BJ (cell line): ENCODE data around the gene BEST4. TPM values are rescaled to one million over a fixed set of nuclear protein-coding genes. Genes with fewer than 3 reads are reported as not detected.
"Not testable (repeated sequence)": the region's sequence is repeated elsewhere in the genome, so short reads cannot be mapped to it uniquely, and the experiment has no call there.

Experiments used
- CTCF ChIA-PET: fragments of 350-600 bp; formaldehyde crosslinking; extraction: SDS; loops from one replicate; lab custom pipeline; 2021; ENCODE audit warnings: antibody characterized with exemption, inconsistent platforms; lab: Yijun Ruan, JAX
- POLR2A ChIA-PET: fragments of 300-600 bp; sonication (Branson Sonifier 250); formaldehyde crosslinking; extraction: SDS; loops from one replicate; lab custom pipeline; 2021; ENCODE audit warnings: antibody characterized with exemption; lab: Charles Lee
- DNase-seq: peaks from one replicate; pipeline ENCODE4 v3.0.0-alpha.2; 2011; ENCODE audit warnings: low read depth
- H3K27me3 ChIP-seq: 2 replicates; pipeline ENCODE4 v1.6.0; 2011; ENCODE audit warnings: low read length; ENCODE audit not compliant: control insufficient read depth, insufficient read depth
- H3K36me3 ChIP-seq: 2 replicates; pipeline ENCODE4 v1.5.1; 2011; ENCODE audit warnings: low read length; ENCODE audit not compliant: control insufficient read depth, insufficient read depth
- H3K4me3 ChIP-seq: 2 replicates; pipeline ENCODE4 v1.5.1; 2011; ENCODE audit warnings: low read depth, mild to moderate bottlenecking, control low read depth, low read length
- CTCF ChIP-seq: IDR thresholded peaks from 2 replicates; pipeline ENCODE4 v1.5.1; 2011; ENCODE audit warnings: low read depth, mild to moderate bottlenecking, control low read depth, inconsistent platforms, low read length, moderate library complexity; ENCODE audit not compliant: insufficient read depth
- polyA plus RNA-seq: library from polyadenylated mRNA; depleted of rRNA; stranded (reverse); fragments of >200 nt; gene quantifications from 2 replicates; pipeline ENCODE4 v1.2.3, GENCODE V29; 2011

Gene BEST4
- polyA plus RNA-seq, 1 experiment: 0.16 TPM

GRCh38 chr1:44799770-44800584, 12.0 kb upstream of the BEST4 start, which contains the start of gene PLK3:
Gene PLK3 (plus strand): TSS chr1:44800377. CDS start chr1:44800464, 87 bp downstream.
- ChIA-PET POLR2A (interaction anchor here (0.5 to 1.5 kb wide), 9 partner anchors 9 to 477 kb away, joined by 3 to 12 read pairs (median 4); partner anchors contain the start of genes RPS8 and UROD), CTCF (interaction anchor here (0.7 to 1.9 kb wide), 20 partner anchors 9 to 319 kb away, joined by 3 to 15 read pairs (median 3); partner anchors contain the start of genes BEST4, BTBD19, RNU5D-1 and RPS8)
- peak; percentile 99 for TF ChIP-seq CTCF

DNA sequence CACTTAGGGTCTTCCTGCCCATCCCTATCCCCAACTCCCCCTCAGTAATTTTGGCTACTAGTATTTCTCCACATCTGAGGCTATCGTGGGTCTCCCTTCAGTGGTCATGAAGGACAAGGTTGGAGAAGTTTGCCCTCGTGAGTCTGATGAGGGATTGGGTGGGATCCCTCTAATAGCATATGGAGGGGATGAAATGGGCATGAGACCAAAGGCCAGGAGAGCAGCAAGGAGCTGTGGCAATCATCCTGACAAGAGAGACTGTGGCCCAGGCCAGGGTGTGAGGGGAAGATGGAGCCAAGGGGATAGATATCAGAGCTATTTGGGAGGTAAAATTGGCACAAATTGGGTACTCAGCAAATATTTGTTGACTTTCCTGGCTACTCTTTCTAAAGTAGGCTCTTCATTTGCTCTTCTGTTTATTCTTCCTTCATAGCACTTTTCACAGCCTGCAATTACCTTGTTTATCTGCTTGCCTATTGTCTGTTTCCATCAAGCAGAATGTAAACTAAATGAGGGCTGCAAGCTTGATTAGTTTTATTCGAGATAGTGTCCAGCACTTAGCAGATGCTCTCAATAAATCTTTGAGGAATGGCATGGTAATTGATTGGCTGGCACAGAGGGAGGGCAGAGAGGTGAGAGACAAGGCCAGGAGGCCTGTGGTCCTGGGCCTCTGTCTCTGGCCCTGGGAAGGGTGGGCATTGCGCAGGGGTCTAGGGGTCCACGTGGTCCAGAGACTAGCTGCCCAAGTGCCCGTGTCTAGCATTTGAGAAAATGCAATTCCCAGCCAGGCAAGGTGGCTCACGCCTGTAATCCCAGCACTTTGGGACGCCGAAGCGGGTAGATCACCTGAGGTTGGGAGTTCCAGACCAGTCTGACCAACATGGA, 10.8 kb upstream of the BEST4 start:
- Histone ChIP-seq H3K36me3 (peaks cover 17% of the 10 kb centered on the region), H3K4me3 (no peak overlapping the region), H3K27me3 (no peaks in the 10 kb centered on the region)
- DNase-seq: no peak
- TF ChIP-seq CTCF: no peak
- ChIA-PET POLR2A (no interaction called here), CTCF (interaction anchor here (0.8 to 2.1 kb wide), 9 partner anchors 8 to 216 kb away, joined by 3 to 9 read pairs (median 5); partner anchors contain the start of genes BTBD19 and UROD)

More at GRCh38 chr1:44799770-44800584, 12.0 kb upstream of the BEST4 start, which contains the start of gene PLK3:
- peak; percentile 85 for DNase-seq
- Histone ChIP-seq H3K36me3 (peaks cover 26% of the 10 kb centered on the region), H3K27me3 (no peaks in the 10 kb centered on the region), H3K4me3 (peak within 1 kb of the TSS; percentile 77)

- H3K36me3 ChIP-seq, DNase-seq, H3K27me3 ChIP-seq, POLR2A ChIA-PET, H3K4me3 ChIP-seq: not testable (repeated sequence)
- CTCF ChIA-PET: interaction anchor here (0.8 to 2.2 kb wide), 7 partner anchors 9 to 217 kb away, joined by 3 to 7 read pairs (median 5); partner anchors contain the start of genes BTBD19 and UROD
These were observed 9.9 kb upstream of the BEST4 start for GRCh38 chr1:44797886-44798285.

DNA sequence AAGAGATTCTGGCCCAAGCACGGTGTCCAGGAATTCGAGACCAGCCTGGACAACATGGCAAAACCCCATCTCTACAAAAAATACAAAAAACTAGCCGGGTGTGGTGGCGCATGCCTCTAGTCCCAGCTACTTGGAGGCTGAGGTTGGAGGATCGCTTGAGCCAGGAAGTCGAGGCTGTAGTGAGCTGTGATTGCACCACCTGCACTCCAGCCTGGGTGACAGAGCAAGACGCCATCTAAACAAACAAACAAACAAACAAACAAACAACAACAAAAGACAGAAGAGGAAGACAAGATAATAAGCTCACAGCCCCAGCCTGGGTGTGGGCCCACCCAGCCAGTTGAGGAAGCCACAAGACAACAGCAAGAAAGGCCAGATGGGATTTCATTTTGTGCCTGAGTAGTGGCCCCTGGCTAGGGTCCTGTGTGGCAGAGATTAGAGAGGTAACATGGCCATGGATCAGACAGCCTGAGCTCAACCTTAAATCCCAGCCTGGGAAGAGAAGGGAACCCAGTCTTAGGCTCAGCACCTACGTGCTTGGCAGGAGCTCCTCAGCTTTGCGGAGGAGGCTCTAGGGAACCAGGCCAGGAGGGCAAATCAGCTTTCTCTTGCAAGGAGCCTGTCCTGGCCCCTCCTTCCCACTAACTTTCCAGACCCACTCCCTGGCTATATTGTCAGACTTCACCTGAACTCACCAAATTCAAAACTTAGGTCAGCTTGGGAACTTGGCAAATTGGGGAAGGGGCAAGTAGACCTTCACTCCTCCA, 4.9 kb upstream of the BEST4 start:
- POLR2A ChIA-PET: interaction anchor here (0.6 kb wide), 1 partner anchor 10 kb away, joined by 6 read pairs; no protein-coding TSS in a partner anchor
- Histone ChIP-seq H3K36me3 (no peaks in the 10 kb centered on the region), H3K27me3 (peaks cover 1% of the 10 kb centered on the region; the same call in 1 of the 2 replicates), H3K4me3 (no peak overlapping the region)
- no peak for DNase-seq
- CTCF ChIA-PET: interaction anchor here (0.7 to 4.3 kb wide), 18 partner anchors 9 to 509 kb away, joined by 3 to 21 read pairs (median 4); partner anchors contain the start of genes BTBD19, DYNLT4, EIF2B3 and HECTD3
- no peak for TF ChIP-seq CTCF
